HepG2 (cell line): Measurements from ENCODE around the gene SERBP1. TPM values are rescaled to one million over a fixed set of nuclear protein-coding genes. Genes with fewer than 3 reads are reported as not detected.

ENCODE experiments used
- ATAC-seq: fragments of 200-7000 bp; cut with Tn5 transposase; 3 replicates; pipeline ENCODE4 v1.9.1; 2020; ENCODE audit warnings: mild to moderate bottlenecking, moderate library complexity
- BruUV-seq: library from RNA; stranded (reverse); fragments of 400-500 nt; replicated peaks from 2 replicates; lab custom pipeline; 2021; lab: Mats Ljungman, UMichigan
- CTCF ChIA-PET: fragments of 300-600 bp; formaldehyde crosslinking; extraction: SDS; loops from one replicate; lab custom pipeline; 2021; ENCODE audit warnings: low total read pairs, inconsistent platforms, low intra/inter-chr PET ratio; lab: Yijun Ruan, JAX
- POLR2A ChIA-PET: fragments of 350-600 bp; sonication (Branson Sonifier 250); formaldehyde crosslinking; loops from one replicate; lab custom pipeline; 2020; ENCODE audit warnings: antibody characterized with exemption, inconsistent platforms; lab: Yijun Ruan, JAX
- DNase-seq: peaks from one replicate; pipeline ENCODE4 v3.0.0-alpha.2; 2015; ENCODE audit warnings: low spot score
- FAIRE-seq: peaks from 3 replicates; lab custom pipeline; 2011; peaks lifted over from hg19 to GRCh38; lab: Jason Lieb, UNC
- H2AFZ ChIP-seq: one replicate; pipeline ENCODE4 v1.6.1; 2011; ENCODE audit warnings: low read length, inconsistent platforms
- H3K27ac ChIP-seq: fragments of 300-600 bp; 3 replicates; pipeline ENCODE4 v1.8.0; 2011; ENCODE audit warnings: mixed run types, mild to moderate bottlenecking, mixed read lengths, low read length, inconsistent platforms; ENCODE audit not compliant: insufficient read depth; ENCODE audit errors: extremely low read length
- H3K27me3 ChIP-seq, 2 experiments: fragments of 200-600 bp in 1 of 2; 2 replicates in 1 of 2; 3 replicates in 1 of 2; pipeline versions ENCODE4 v1.6.0 to v1.8.0; 2011; ENCODE audit warnings: low read length in 2 of 2, mild to moderate bottlenecking in 2 of 2, moderate library complexity in 2 of 2, inconsistent platforms in 1 of 2; ENCODE audit not compliant: insufficient read depth in 2 of 2, control insufficient read depth in 1 of 2
- H3K36me3 ChIP-seq, 2 experiments: fragments of 200-600 bp in 1 of 2; replicated peaks in 1 of 2; 2 replicates in 1 of 2; 3 replicates in 1 of 2; pipeline versions ENCODE4 v1.5.1 to v1.8.0; 2011; ENCODE audit warnings: low read length in 2 of 2, inconsistent platforms in 1 of 2; ENCODE audit not compliant: insufficient read depth in 2 of 2, control insufficient read depth in 1 of 2
- H3K4me1 ChIP-seq: 2 replicates; pipeline ENCODE4 v1.5.1; 2012; ENCODE audit warnings: low read length, inconsistent platforms; ENCODE audit not compliant: insufficient read depth
- H3K4me2 ChIP-seq: 2 replicates; pipeline ENCODE4 v1.6.0; 2011; ENCODE audit warnings: low read depth, low read length, inconsistent platforms
- H3K4me3 ChIP-seq, 3 experiments: fragments of 200-600 bp in 1 of 3; sonication (generic), shearing (Covaris generic) in 1 of 3; replicated peaks in 1 of 3; 2 replicates each; pipeline ENCODE4 v1.5.1; 2011 to 2016; ENCODE audit warnings: low read length in 3 of 3, inconsistent platforms in 2 of 3, low read depth in 2 of 3, mild to moderate bottlenecking in 2 of 3, control low read depth in 1 of 3, mixed read lengths in 1 of 3; ENCODE audit not compliant: insufficient read depth in 1 of 3
- H3K79me2 ChIP-seq: one replicate; pipeline ENCODE4 v1.6.1; 2011; ENCODE audit warnings: low read length, inconsistent platforms; ENCODE audit not compliant: insufficient read depth
- H3K9ac ChIP-seq: 2 replicates; pipeline ENCODE4 v1.6.0; 2011; ENCODE audit warnings: mild to moderate bottlenecking, low read depth, low read length, inconsistent platforms; ENCODE audit not compliant: insufficient read depth
- H3K9me3 ChIP-seq: 2 replicates; pipeline ENCODE4 v1.5.1; 2012; ENCODE audit warnings: mild to moderate bottlenecking, low read length
- H4K20me1 ChIP-seq: 2 replicates; pipeline ENCODE4 v1.6.0; 2011; ENCODE audit warnings: inconsistent platforms, mild to moderate bottlenecking, low read length, moderate library complexity; ENCODE audit not compliant: insufficient read depth
- ETV6 ChIP-seq: sonication (generic); formaldehyde crosslinking; conservative IDR thresholded peaks from 2 replicates; pipeline ENCODE4 v1.4.0; 2020; ENCODE audit warnings: missing genetic modification reagents
- PITX1 ChIP-seq: sonication (generic); formaldehyde crosslinking; IDR thresholded peaks from 2 replicates; pipeline ENCODE4 v1.5.1; 2020; ENCODE audit warnings: mild to moderate bottlenecking, missing genetic modification reagents
- RBFOX2 ChIP-seq: fragments of 200-400 bp; formaldehyde crosslinking; IDR thresholded peaks from 2 replicates; pipeline ENCODE4 v1.6.1; 2017; ENCODE audit warnings: low read depth, mild to moderate bottlenecking, low read length
- SETDB1 ChIP-seq: sonication (generic); formaldehyde crosslinking; IDR thresholded peaks from 2 replicates; pipeline ENCODE4 v1.5.1; 2020; ENCODE audit warnings: missing genetic modification reagents, mild to moderate bottlenecking, borderline replicate concordance
- ZEB1 ChIP-seq: IDR thresholded peaks from 2 replicates; pipeline ENCODE4 v1.6.1; 2012; ENCODE audit warnings: mild to moderate bottlenecking, low read depth, inconsistent platforms; ENCODE audit not compliant: insufficient replicate concordance
- WGBS: methylation state at CpG from one replicate; pipeline ENCODE4 v1.1.6; 2017; ENCODE audit warnings: low lambda C conversion rate; 5-methylcytosine and 5-hydroxymethylcytosine counted together
- in situ Hi-C: cut with HindIII; loops from 2 replicates; pipeline ENCODE4 v1.10.0; 2017; ENCODE audit warnings: low pct_unique_long_range_greater_than_20kb; ENCODE audit not compliant: extremely low pct_ligation_motif_present
- intact Hi-C: fragments of 100-400 bp; cut with micrococcal nuclease; formaldehyde crosslinking; loops from one replicate; pipeline ENCODE4 v1.10.0; 2022; ENCODE audit not compliant: unreplicated experiment
- polyA plus RNA-seq, 8 experiments: library from polyadenylated mRNA; depleted of rRNA in 3 of 8; stranded (reverse) in 7 of 8; unstranded in 1 of 8; fragments of >200 nt; fragmentation: Illumina TruSeq in 4 of 8; extraction: Trizol in 4 of 8; gene quantifications; 2 replicates each; pipeline versions ENCODE4 v1.2.1 to v1.2.3, GENCODE V29; 2011 to 2016; ENCODE audit warnings: low read depth in 4 of 8, missing spikeins in 1 of 8, mixed read lengths in 1 of 8; ENCODE audit not compliant: insufficient read depth in 1 of 8
- total RNA-seq, 5 experiments: library from RNA; depleted of rRNA; stranded (reverse); fragments of >200 nt; fragmentation: Illumina TruSeq; extraction: Trizol; gene quantifications; 2 replicates each; pipeline ENCODE4 v1.2.3, GENCODE V29; 2016; ENCODE audit warnings: low read depth in 1 of 5
- TF ChIP-seq, protein P1 (sequence below): sonication (generic); formaldehyde crosslinking; IDR thresholded peaks from 2 replicates; pipeline ENCODE4 v1.5.0; 2020; ENCODE audit warnings: missing genetic modification reagents

The SERBP1 gene
- total and polyA plus RNA-seq, 2 of the 13 experiments (the other 11 are each of a cell fraction or from before 2014, with no cell fraction given), result 175 to 281 TPM

DNA sequence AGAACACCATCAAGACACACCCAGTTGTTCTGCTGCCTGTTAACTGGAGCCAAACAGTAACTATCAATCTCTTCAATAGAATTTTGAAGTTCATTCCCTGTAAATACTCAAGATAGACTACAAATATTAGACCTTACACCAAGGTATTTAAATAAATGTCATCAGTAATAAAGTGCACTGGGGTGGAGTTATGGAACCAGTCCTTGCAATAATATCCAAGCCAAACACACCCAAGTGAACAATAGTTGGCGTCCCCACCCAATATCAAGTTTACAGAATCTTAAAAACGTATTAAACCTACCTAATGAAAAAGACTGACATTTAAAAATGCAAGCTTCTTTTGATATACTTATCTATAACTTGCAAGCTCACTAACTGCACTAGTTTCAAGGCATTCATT, 2.7 kb downstream of the SERBP1 start:
- Histone ChIP-seq H3K9ac (peak overlapping the region; percentile 93), H3K4me3 (peak overlapping the region; percentile 74 to 96 (median 77)), H3K27me3 (no peaks in the 10 kb centered on the region; a peak in 1 of 5 replicates), H2AFZ (no peak overlapping the region), H3K4me2 (peak overlapping the region; percentile 80), H3K79me2 (peaks cover 68% of the 10 kb centered on the region), H3K36me3 (peaks cover 11 to 37% of the 10 kb centered on the region in 2 experiments), H4K20me1 (peaks cover 60% of the 10 kb centered on the region), H3K4me1 (peaks cover 47% of the 10 kb centered on the region), H3K9me3 (no peaks in the 10 kb centered on the region), H3K27ac (no peak overlapping the region)
- no peak for DNase-seq
- no peak for FAIRE-seq
- WGBS, result 13% methylated on average over 2 of the region's 2 CpGs
- TF ChIP-seq ZEB1 (no peak), ETV6 (CRISPR knock-in tag) (no peak), SETDB1 (CRISPR knock-in tag) (no peak)
- TF ChIP-seq, protein P1, sequence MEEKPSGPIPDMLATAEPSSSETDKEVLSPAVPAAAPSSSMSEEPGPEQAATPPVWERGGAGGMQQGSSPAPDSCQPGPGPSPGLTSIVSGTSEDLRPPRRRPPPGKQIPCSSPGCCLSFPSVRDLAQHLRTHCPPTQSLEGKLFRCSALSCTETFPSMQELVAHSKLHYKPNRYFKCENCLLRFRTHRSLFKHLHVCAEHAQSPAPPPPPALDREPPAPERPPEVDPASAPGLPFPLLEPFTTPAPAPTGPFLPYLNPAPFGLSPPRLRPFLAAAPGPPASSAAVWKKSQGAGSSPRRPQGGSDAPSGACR (CRISPR knock-in tag), result no peak
- no TSS peak for BruUV-seq
- ChIA-PET CTCF (no interaction called here), POLR2A (no interaction called here)
- no peak for ATAC-seq
- in situ Hi-C loops (no loop called here), intact Hi-C loops (loop anchor here (5.0 kb wide), 1 partner anchor 260 kb away; the partner anchor contains the start of gene GADD45A)

DNA sequence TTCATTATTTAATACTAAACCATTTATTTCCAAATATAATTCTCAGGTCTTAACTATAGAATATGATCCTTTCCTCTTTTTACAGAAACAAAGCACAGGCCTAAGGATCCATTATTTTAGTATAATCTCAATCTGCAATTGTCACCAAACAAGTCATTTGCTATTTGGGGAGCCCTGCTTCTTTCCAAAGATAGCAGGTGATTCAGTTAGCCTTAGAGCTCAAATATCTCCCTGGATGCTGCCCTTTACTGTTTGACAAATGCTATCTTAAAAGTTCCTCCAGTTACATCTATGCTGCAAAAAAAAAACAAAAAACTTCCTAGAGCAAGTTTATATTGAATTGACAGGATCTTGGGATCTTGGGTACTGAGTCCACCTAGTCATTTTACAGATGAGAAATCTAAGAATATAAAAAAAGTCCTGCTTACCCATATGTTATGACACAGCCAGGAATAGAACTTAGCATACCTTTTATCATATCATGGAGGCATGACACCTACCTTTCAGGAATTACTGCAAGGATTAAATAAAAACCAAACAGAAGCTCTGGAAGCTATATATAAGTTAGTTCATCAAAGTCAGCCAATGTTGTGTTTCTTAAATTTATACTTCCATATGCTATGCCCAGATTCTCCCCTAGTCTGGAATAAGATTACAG, 9.2 kb downstream of the SERBP1 start:
- no peak overlapping the region for H3K27ac ChIP-seq
- TF ChIP-seq RBFOX2 (0 out of 2 replicates have a peak, but pooled peaks have one; percentile 4), PITX1 (CRISPR knock-in tag) (no peak)
- POLR2A ChIA-PET, result no interaction called here
- ATAC-seq (no peak), FAIRE-seq (no peak), DNase-seq (no peak)
- H3K9me3 ChIP-seq, result no peaks in the 10 kb centered on the region
- H3K36me3 ChIP-seq, result peaks cover 20 to 88% of the 10 kb centered on the region in 2 experiments
- peaks cover 53% of the 10 kb centered on the region for H3K4me1 ChIP-seq
- intact Hi-C loops, result no loop called here
- H3K9ac ChIP-seq, result no peak overlapping the region
- in situ Hi-C loops, result loop anchor here (25.0 kb wide), 1 partner anchor 484 kb away; no protein-coding TSS in a partner anchor
- H3K27me3 ChIP-seq, result no peaks in the 10 kb centered on the region; a peak in 1 of 5 replicates
- H3K79me2 ChIP-seq, result peaks cover 69% of the 10 kb centered on the region
- CTCF ChIA-PET, result no interaction called here
- H4K20me1 ChIP-seq, result peaks cover 72% of the 10 kb centered on the region
- H2AFZ ChIP-seq, result no peak overlapping the region
- H3K4me2 ChIP-seq, result no peak overlapping the region
- H3K4me3 ChIP-seq, result no peak overlapping the region
- no TSS peak for BruUV-seq
